Measurements from ENCODE around the gene FUT2.
A peak's percentile ranks its signal among the peaks of the same experiment; 100 is the strongest.

The FUT2 gene

DNA sequence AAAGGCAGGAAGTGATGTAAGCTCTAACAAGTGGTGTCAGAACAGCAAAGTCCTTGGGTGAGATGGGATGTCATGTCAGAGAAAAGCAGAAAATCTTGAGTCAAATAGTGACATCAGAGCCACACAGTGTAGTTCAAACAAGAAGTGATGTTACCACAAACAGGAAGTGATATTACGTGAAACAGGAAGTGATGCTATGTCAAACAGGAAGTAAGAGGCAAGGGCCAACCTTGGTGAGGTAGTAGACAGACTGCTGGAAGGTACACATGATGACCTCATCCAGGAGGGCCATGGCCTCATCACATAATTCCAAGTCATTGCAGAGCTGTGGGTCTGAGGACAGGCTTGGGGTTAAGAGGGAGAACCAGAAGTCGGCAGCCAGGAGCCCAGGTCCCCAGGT, 30.8 kb downstream of the FUT2 start:
- DNase-seq (ENCODE audit: low read depth) = no peak

DNA sequence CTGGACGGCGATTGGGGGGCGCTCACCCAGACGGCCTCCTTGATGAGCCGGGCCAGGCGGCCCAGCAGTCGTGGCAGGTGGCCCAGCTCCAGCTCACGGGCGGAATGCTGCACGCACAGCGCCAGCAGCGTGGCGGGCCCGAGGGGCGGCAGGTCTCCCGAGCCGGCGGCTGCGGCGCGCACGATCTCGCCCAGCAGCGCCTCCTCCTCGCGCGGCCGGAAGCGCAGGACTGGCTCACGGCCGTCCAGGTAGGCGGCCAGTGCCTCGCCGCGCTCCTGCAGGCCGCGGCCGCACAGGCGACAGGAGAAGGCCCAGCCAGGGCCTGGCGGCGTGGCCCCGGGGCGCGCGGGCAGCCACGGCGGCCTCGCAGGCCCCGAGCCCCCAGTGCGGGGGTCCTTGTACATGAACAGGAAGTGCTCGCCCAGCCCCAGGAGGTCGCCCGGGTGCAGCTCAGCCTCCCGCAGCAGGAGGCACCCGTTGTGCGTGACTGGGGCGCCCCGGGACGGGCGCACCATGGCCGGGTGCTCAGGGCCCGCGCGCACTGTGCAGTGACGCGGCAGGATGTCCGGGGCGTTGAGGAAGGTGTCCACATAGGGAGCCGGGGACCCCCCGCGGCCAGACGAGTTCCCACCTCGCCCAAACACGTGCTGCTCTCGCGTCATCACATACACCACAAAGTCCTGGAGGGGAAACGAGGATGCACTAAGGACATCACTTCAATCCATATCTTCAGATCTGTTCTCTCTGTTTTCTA, 33.3 kb downstream of the FUT2 start:
- DNase-seq (ENCODE audit: low read depth) = no peak

- DNase-seq (ENCODE audit: low read depth) = no peak
These were observed 35.7 kb downstream of the FUT2 start for GRCh38 chr19:48731452-48731851.

DNA sequence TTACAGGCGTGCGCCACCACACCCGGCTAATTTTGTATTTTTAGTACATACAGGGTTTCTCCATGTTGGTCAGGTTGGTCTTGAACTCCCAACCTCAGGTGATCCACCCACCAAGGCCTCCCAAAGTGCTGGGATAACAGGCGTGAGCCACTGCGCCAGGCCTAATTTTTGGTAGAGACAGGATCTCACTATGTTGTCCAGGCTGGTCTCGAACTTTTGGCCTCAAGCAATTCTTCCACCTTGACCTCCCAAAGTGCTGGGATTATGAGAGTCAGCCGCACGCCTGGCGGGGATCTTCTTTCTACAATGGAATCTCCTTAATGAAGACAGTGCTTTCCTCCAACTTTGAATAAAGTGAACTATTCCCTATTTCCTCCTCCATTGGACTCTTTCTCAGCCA, 38.9 kb downstream of the FUT2 start:
- DNase-seq (ENCODE audit: low read depth) = no peak

GRCh38 chr19:48735031-48735615, 39.4 kb downstream of the FUT2 start:
- no peak for DNase-seq (ENCODE audit: low read depth)

- DNase-seq (ENCODE audit: low read depth) = no peak
These were observed 41.7 kb downstream of the FUT2 start for GRCh38 chr19:48737360-48737998.

GRCh38 chr19:48738557-48739403, 43.0 kb downstream of the FUT2 start:
- peak; percentile 88 for DNase-seq (ENCODE audit: low read depth)

DNA sequence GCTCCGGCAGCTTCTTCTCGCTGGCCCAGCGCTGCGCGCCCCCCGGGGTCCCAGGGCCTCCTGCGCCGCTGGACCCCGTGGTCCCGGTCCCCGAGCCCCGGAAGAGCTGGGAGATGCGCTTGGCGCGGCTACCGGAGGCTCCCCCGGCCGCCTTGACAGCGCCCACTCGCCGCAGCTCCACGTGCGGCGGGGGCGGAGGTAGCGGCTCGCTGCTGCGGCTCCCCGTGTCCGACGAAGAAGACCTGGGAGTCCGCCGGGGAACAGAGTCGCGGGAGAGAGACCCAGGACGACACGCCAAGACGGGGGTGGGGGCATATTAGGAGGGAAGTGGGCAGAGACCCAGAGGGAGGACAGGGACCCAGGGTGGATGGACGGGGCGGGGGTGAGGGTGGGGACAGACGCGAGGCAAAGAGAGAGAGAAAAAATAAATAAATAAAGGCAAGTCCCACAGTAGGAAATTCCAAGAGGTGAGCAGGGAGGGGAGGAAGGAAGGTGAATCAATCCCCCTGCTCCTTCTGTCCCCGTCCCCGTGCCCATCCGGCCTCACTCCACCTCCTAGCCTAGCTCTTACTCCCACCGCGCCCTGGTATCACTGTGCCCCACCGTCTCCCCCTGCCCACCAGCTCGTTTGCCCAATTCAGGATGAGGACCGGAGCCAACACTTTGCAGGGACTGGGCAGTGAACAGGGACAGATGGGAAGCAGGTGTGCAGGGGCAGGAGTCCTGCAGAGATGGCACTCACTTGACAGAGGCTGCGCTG, 43.8 kb downstream of the FUT2 start:
- DNase-seq (ENCODE audit: low read depth) = no peak

- no peak for DNase-seq (ENCODE audit: low read depth)
These were observed 44.6 kb downstream of the FUT2 start, which contains the start of gene RASIP1 for GRCh38 chr19:48740164-48740972. RASIP1 (minus strand) TSS chr19:48740610; CDS start chr19:48740282, 328 bp downstream.

GRCh38 chr19:48741129-48741999, 45.6 kb downstream of the FUT2 start:
- no peak for DNase-seq (ENCODE audit: low read depth)

- no peak for DNase-seq (ENCODE audit: low read depth)
These were observed 46.3 kb downstream of the FUT2 start for GRCh38 chr19:48742096-48742495.

GRCh38 chr19:48745208-48745995, 49.6 kb downstream of the FUT2 start:
- DNase-seq (ENCODE audit: low read depth) = peak; percentile 45

GRCh38 chr19:48746110-48746509, 50.3 kb downstream of the FUT2 start:
- DNase-seq (ENCODE audit: low read depth) = no peak

- no peak for DNase-seq (ENCODE audit: low read depth)
These were observed 51.2 kb downstream of the FUT2 start, which contains the start of gene IZUMO1 for GRCh38 chr19:48746738-48747575. IZUMO1 (minus strand) TSS chr19:48746909; CDS start chr19:48745859, 1,050 bp downstream.

- DNase-seq (ENCODE audit: low read depth) = no peak
These were observed 53.9 kb downstream of the FUT2 start for GRCh38 chr19:48749571-48750198.

DNA sequence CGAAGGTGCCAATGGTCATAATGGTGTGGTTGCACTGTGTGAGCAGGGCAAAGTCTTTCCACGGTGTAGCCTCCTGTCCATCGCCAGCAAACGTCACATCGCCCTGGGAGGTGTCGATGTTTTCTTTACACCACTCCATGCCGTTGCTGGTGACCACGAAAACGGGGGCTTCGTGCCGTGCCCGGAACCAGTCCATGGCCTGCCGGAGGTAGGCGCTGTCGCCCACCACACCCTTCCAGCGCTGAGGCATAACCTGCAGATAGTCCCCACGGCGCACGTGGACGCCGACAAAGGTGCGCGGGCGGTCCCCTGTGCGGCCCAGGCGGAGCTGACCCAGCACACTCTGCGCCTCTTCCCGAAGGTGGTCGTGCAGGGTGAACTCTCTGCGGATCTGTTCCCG, 54.6 kb downstream of the FUT2 start:
- DNase-seq (ENCODE audit: low read depth) = no peak
